ENCODE data around the gene IMPG2. TPM values are rescaled to one million over a fixed set of nuclear protein-coding genes. Genes with fewer than 3 reads are reported as not detected.

The IMPG2 gene
- total and polyA plus RNA-seq, 2 donors: 0.16 to 2.3 TPM

DNA sequence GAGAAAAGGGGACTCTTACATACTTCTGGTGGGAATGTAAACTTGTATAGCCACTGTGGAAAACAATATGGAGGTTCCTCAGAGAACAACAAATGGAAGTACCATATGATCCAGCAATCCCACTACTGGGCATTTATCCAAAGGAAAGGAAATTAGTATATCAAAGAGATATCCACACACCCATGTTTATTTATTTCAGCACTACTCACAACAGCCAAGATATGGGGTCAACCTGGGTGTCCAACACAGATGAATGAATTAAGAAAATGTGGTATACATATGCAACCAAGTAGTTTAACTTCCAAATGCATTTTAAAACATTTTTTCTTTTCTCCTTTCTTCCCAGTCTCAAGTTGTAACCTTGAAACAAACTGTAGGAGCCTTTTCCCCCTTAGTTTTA is 54.3 kb downstream of the IMPG2 start:
- DNase-seq (ENCODE audit: extremely low spot score): no peak
- no peak overlapping the region for H3K27ac ChIP-seq (ENCODE audit: low read depth)
- no peak overlapping the region for H3K4me3 ChIP-seq (ENCODE audit: low read depth, low read length)
- H3K4me1 ChIP-seq (ENCODE audit: insufficient read depth): no peaks in the 10 kb centered on the region
- H3K36me3 ChIP-seq (ENCODE audit: insufficient read depth): no peaks in the 10 kb centered on the region

GRCh38 chr3:101262393-101263240 is 57.8 kb downstream of the IMPG2 start:
- DNase-seq (ENCODE audit: extremely low spot score): no peak
- no peak overlapping the region for H3K4me3 ChIP-seq (ENCODE audit: low read depth, low read length)
- H3K27ac ChIP-seq (ENCODE audit: low read depth): no peak overlapping the region
- H3K4me1 ChIP-seq (ENCODE audit: insufficient read depth): no peaks in the 10 kb centered on the region
- H3K36me3 ChIP-seq (ENCODE audit: insufficient read depth): no peaks in the 10 kb centered on the region

DNA sequence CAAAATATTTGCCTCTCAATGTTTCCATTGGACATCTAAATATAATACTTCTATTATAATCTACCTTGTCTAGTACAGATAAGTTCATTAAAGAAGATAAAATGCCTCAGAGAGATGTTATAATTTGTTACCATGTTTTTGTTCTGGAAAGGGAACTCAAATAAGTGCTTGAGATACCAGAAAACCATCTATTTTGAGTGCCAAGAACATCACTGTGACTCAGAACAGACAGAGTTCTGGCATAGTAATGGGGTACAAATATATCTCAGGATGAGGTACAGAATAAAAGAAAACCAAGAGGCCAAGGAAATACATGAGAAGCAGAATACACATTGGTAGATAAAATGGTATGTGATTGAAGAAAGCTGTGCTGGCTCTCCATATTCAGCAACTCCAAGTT is 58.9 kb downstream of the IMPG2 start:
- Histone ChIP-seq H3K4me1 (ENCODE audit: insufficient read depth) (no peaks in the 10 kb centered on the region), H3K4me3 (ENCODE audit: low read depth, low read length) (no peak overlapping the region), H3K36me3 (ENCODE audit: insufficient read depth) (no peaks in the 10 kb centered on the region), H3K27ac (ENCODE audit: low read depth) (no peak overlapping the region)
- DNase-seq (ENCODE audit: extremely low spot score): no peak

DNA sequence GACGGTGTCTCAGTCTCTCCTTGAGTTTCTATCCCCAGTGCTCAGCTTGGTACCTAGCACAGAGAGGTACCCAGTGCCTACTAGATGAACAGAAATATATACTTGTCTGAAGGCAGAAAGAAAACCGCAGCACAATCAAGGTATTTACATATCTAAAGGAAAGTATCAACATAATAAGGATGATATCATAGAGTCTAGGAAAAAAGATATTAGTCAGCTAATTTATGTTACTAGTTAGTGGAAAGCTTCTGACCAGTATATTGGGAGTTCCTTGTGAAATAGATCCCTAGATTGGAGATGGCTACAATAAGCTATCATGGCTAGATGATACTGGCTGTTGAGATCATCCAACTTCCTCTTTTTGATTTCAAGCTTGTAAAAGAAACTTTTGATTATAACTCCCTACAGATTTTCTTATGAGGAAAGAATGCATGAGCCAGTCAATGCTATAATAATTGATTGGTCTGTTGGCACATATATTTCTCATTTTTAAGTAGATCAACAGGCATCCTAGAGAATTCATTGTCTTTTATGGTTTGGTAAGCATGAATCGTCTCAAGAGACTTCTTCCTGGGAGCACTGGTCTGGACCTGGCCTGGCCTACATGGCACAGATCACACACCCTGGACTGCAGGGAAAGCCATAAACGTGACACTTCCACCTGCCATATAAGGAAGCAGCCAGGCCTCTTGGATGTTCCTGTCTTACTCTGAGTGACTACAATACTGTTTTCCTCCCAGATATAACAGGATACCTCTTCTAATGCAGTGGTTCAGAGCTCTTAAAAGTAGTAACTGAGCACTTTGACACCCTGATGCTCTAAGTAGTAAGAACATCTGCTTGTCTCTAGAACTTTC is 60.7 kb downstream of the IMPG2 start:
- Histone ChIP-seq H3K36me3 (ENCODE audit: insufficient read depth) (no peaks in the 10 kb centered on the region), H3K4me3 (ENCODE audit: low read depth, low read length) (no peak overlapping the region), H3K27ac (ENCODE audit: low read depth) (no peak overlapping the region), H3K4me1 (ENCODE audit: insufficient read depth) (no peaks in the 10 kb centered on the region)
- WGBS: 79% methylated on average over 4 of the region's 4 CpGs
- DNase-seq (ENCODE audit: extremely low spot score): no peak

DNA sequence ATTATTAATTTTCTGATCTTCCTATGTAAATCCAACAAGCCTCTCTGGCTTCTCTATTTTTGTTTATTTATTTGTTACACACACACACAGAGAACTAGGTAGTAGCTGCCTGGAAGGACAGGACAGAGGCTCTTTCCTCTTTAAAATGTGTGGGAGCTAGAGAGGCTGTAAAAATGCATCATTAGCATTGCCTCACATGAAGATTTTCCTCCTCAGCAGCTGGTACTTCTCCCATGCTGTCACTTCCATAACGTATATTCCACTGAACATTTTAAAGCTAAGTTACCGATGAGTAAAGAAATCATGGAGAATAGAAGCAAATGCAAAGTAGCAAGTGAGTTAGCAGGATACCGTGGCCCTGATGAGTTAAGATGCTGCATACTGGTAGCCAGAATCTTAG is 63.9 kb downstream of the IMPG2 start:
- no peak overlapping the region for H3K4me3 ChIP-seq (ENCODE audit: low read depth, low read length)
- H3K4me1 ChIP-seq (ENCODE audit: insufficient read depth): no peaks in the 10 kb centered on the region
- WGBS: 68% methylated on average over 3 of the region's 3 CpGs

GRCh38 chr3:101255441-101255840 is 64.9 kb downstream of the IMPG2 start:
- Histone ChIP-seq H3K27ac (ENCODE audit: low read depth) (no peak overlapping the region), H3K36me3 (ENCODE audit: insufficient read depth) (no peaks in the 10 kb centered on the region), H3K4me1 (ENCODE audit: insufficient read depth) (no peaks in the 10 kb centered on the region), H3K4me3 (ENCODE audit: low read depth, low read length) (no peak overlapping the region)
- no peak for DNase-seq (ENCODE audit: extremely low spot score)
- 73% methylated on average over 2 of the region's 2 CpGs for WGBS

More for the DNA sequence above, 63.9 kb downstream of the IMPG2 start:
- Histone ChIP-seq H3K27ac (ENCODE audit: low read depth) (no peak overlapping the region), H3K36me3 (ENCODE audit: insufficient read depth) (no peaks in the 10 kb centered on the region)
- DNase-seq (ENCODE audit: extremely low spot score): peak; percentile 18

DNA sequence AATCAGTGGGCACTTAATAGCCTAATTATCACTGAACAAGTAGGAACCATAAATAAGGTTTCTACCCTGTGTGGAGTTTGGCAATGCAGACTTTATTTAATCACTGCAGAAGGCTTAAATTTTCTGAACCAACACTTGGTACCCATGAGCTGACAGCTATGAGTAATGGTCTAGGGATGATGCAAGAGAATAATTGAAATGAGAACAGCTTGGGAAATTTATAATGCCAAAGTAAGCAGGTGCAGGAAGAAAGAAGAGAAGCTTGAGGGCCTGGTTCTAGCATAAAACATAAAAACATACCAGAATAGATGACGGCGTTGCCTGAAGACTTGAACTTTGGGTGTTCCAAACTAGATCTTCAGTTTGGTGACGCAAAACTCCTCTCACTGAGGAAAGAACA is 67.0 kb downstream of the IMPG2 start:
- H3K4me3 ChIP-seq (ENCODE audit: low read depth, low read length): no peak overlapping the region
- H3K36me3 ChIP-seq (ENCODE audit: insufficient read depth): no peaks in the 10 kb centered on the region
- no peak overlapping the region for H3K27ac ChIP-seq (ENCODE audit: low read depth)
- DNase-seq (ENCODE audit: extremely low spot score): no peak
- WGBS: 96% methylated on average over 3 of the region's 3 CpGs
- no peaks in the 10 kb centered on the region for H3K4me1 ChIP-seq (ENCODE audit: insufficient read depth)

DNA sequence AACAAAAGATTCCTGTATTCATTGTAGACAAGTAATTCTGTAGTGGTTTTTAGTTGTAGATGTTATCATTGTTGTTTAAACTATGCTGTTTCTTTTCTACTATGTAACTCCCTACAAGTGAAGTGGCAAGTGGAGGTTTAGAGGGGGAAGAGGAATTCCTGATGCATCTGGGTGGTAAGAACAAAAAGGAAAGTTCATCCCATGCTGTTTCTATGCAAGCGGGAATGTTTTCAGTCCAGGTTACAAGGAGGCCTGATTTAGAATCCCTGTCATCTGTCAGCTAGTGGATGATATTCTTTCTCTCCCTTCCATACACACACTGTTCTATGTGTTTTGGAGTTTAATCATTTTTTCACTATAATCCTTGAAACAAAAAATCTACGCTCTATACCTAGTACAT is 67.4 kb downstream of the IMPG2 start:
- Histone ChIP-seq H3K27ac (ENCODE audit: low read depth) (no peak overlapping the region), H3K4me1 (ENCODE audit: insufficient read depth) (no peaks in the 10 kb centered on the region), H3K4me3 (ENCODE audit: low read depth, low read length) (no peak overlapping the region), H3K36me3 (ENCODE audit: insufficient read depth) (no peaks in the 10 kb centered on the region)
- 99% methylated on average over 2 of the region's 2 CpGs for WGBS
- DNase-seq (ENCODE audit: extremely low spot score): no peak

GRCh38 chr3:101252307-101252706 is 68.1 kb downstream of the IMPG2 start:
- 99% methylated on average over 1 of the region's 1 CpG for WGBS
- Histone ChIP-seq H3K27ac (ENCODE audit: low read depth) (no peak overlapping the region), H3K4me1 (ENCODE audit: insufficient read depth) (no peaks in the 10 kb centered on the region), H3K36me3 (ENCODE audit: insufficient read depth) (no peaks in the 10 kb centered on the region), H3K4me3 (ENCODE audit: low read depth, low read length) (no peak overlapping the region)
- DNase-seq (ENCODE audit: extremely low spot score): no peak

DNA sequence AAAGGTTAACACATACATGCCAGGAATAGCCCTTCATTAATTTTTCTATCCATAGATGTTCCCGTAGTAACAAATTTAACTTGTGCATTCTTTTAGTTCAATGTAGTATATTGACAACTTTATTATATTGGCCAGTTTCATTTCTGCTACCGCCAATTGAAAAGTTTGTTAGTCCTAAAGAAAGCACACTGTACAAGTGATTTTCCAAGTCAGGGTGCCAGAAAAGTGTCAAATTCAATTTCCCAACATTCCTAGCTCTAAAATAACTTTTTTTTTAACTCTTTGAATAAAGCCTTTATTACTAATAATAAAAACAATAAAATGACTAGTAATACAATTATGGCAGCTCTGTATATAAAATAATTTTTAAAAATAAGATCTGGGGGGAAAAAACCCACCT is 68.9 kb downstream of the IMPG2 start:
- Histone ChIP-seq H3K27ac (ENCODE audit: low read depth) (no peak overlapping the region), H3K36me3 (ENCODE audit: insufficient read depth) (no peaks in the 10 kb centered on the region), H3K4me3 (ENCODE audit: low read depth, low read length) (no peak overlapping the region), H3K4me1 (ENCODE audit: insufficient read depth) (no peaks in the 10 kb centered on the region)
- DNase-seq (ENCODE audit: extremely low spot score): no peak
- WGBS: 75% methylated on average over 2 of the region's 2 CpGs

- Histone ChIP-seq H3K4me1 (ENCODE audit: insufficient read depth) (no peaks in the 10 kb centered on the region), H3K4me3 (ENCODE audit: low read depth, low read length) (no peak overlapping the region), H3K27ac (ENCODE audit: low read depth) (no peak overlapping the region), H3K36me3 (ENCODE audit: insufficient read depth) (no peaks in the 10 kb centered on the region)
- WGBS: 87% methylated on average over 3 of the region's 3 CpGs
- DNase-seq (ENCODE audit: extremely low spot score): no peak
These were observed 70.9 kb downstream of the IMPG2 start for GRCh38 chr3:101249522-101249921.

- no peaks in the 10 kb centered on the region for H3K36me3 ChIP-seq (ENCODE audit: insufficient read depth)
- no peak for DNase-seq (ENCODE audit: extremely low spot score)
- H3K4me3 ChIP-seq (ENCODE audit: low read depth, low read length): no peak overlapping the region
- 73% methylated on average over 2 of the region's 2 CpGs for WGBS
- H3K27ac ChIP-seq (ENCODE audit: low read depth): no peak overlapping the region
- no peaks in the 10 kb centered on the region for H3K4me1 ChIP-seq (ENCODE audit: insufficient read depth)
These were observed 71.6 kb downstream of the IMPG2 start for GRCh38 chr3:101248736-101249135.

- no peak for DNase-seq (ENCODE audit: extremely low spot score)
- Histone ChIP-seq H3K36me3 (ENCODE audit: insufficient read depth) (no peaks in the 10 kb centered on the region), H3K4me1 (ENCODE audit: insufficient read depth) (no peaks in the 10 kb centered on the region), H3K27ac (ENCODE audit: low read depth) (no peak overlapping the region), H3K4me3 (ENCODE audit: low read depth, low read length) (no peak overlapping the region)
- WGBS: 97% methylated on average over 5 of the region's 5 CpGs
These were observed 76.2 kb downstream of the IMPG2 start for GRCh38 chr3:101244212-101244575.
